AG10803 (cell line): ENCODE measurements around the gene KRT26.

Experiments used
- DNase-seq: peaks from one replicate; pipeline ENCODE4 v3.0.0; 2010; ENCODE audit warnings: low read depth
- H3K4me3 ChIP-seq: 2 replicates; pipeline ENCODE4 v1.5.1; 2011; ENCODE audit warnings: mild to moderate bottlenecking, low read length, control low read depth
- TF ChIP-seq, protein P1 (sequence below): conservative IDR thresholded peaks from 2 replicates; pipeline ENCODE4 v1.5.1; 2011; ENCODE audit warnings: mild to moderate bottlenecking, low read length, control low read depth, inconsistent platforms

Gene KRT26

GRCh38 chr17:40795019-40795667 lies 23.1 kb upstream of the KRT26 start:
- no peak for DNase-seq
- TF ChIP-seq, protein P1, sequence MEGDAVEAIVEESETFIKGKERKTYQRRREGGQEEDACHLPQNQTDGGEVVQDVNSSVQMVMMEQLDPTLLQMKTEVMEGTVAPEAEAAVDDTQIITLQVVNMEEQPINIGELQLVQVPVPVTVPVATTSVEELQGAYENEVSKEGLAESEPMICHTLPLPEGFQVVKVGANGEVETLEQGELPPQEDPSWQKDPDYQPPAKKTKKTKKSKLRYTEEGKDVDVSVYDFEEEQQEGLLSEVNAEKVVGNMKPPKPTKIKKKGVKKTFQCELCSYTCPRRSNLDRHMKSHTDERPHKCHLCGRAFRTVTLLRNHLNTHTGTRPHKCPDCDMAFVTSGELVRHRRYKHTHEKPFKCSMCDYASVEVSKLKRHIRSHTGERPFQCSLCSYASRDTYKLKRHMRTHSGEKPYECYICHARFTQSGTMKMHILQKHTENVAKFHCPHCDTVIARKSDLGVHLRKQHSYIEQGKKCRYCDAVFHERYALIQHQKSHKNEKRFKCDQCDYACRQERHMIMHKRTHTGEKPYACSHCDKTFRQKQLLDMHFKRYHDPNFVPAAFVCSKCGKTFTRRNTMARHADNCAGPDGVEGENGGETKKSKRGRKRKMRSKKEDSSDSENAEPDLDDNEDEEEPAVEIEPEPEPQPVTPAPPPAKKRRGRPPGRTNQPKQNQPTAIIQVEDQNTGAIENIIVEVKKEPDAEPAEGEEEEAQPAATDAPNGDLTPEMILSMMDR: no peak

DNA sequence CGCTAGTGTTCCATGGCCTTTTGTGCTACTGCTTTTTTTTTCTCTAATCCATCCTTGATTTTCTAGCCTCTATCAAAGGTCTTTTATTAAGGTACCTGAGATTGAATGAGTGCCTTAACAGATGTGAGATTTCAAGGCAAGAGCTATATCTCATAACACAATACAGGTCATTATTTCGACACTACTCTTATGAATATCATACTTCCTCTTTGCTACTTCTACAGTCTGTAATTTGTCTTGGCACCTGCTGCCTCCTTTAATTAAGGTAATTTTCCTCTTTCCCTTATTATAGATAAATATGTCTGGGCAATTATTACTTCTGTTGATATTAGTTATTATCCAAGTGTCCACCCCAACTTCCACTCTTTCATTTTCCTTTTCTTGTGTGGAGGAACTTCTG lies 22.5 kb upstream of the KRT26 start:
- TF ChIP-seq, protein P1: no peak
- no peak for DNase-seq
- H3K4me3 ChIP-seq: no peak overlapping the region

More at GRCh38 chr17:40795019-40795667, 23.1 kb upstream of the KRT26 start:
- H3K4me3 ChIP-seq: no peak overlapping the region

DNA sequence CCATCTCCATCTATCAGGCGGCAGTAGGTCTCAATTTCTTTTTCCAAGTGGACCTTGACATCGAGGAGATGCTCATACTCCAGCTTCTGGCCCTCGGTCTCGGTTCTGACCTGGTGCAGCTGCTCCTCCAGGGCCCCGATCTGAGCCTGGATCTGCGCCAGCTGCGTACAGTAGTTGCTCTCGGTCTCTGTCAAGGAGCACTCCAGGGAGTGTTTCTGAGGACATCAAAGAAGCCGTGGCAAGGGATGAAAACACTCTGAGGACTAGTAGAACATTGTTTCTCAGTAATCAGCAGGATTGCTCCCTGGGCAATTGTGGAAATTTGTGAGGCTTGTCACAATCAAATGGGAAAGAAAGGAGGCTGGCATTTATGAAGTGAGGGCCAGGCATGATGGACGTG lies 21.8 kb upstream of the KRT26 start:
- no peak for DNase-seq
- H3K4me3 ChIP-seq: no peak overlapping the region
- TF ChIP-seq, protein P1: no peak

- peak; percentile 53 for DNase-seq
These were observed 19.9 kb upstream of the KRT26 start for GRCh38 chr17:40791787-40792436.

DNA sequence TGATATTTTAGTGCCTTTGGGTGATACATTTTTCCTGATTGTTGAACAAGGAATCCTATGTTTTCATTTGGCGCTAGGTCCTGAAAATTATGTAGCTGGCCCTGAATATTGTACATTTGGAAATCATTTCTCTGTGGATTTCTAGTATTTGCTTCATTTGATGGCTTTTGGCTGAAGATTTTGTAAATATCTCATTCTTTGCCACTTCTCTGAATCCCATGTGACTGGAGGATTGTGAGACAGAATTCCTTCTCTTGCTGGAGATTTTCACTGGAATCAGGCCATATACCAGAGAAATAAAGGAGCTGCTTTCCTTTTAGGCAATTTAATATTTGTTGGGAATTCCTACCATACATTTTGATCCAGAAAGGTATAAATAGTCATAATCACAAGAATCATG lies 19.1 kb upstream of the KRT26 start:
- peak; percentile 62 for DNase-seq
- no peak overlapping the region for H3K4me3 ChIP-seq
- TF ChIP-seq, protein P1: no peak

More at GRCh38 chr17:40791787-40792436, 19.9 kb upstream of the KRT26 start:
- no peak overlapping the region for H3K4me3 ChIP-seq
- TF ChIP-seq, protein P1: peak; percentile 77

DNA sequence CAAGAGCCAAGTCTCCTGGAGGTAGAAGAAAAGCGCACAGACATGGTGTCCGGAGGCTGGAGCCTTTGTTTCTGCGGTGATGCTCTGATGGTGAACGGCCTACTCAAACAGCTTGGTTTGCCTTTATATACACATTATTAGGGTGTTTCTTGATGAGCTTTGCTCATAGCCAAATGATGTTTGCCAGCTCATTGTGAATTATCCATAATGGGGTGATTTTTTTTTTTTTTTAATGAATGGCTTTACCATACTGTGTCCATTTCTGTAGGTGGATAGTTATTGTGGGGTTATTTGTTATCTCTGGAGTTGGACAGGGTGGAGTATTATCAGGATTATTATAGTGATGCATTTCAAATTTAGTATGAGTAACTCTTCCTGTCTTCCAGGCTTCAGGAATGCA lies 10.4 kb upstream of the KRT26 start, which contains the start of gene KRT27:
Gene KRT27 (minus strand): TSS at position 101 of the 400 bp plus-strand sequence. CDS start 57 bp downstream, at position 44.
- TF ChIP-seq, protein P1: no peak
- DNase-seq: no peak
- H3K4me3 ChIP-seq: no peak within 1 kb of the TSS
